HG02938 (cell line): Measurements from ENCODE around the gene RTN4R.

ENCODE experiments used
- ATAC-seq: cut with Tn5 transposase; IDR thresholded peaks from one replicate; pipeline ENCODE4 v1.9.1; 2021; ENCODE audit warnings: mild to moderate bottlenecking, moderate library complexity; ENCODE audit not compliant: unreplicated experiment

The RTN4R gene

GRCh38 chr22:20258584-20259326 lies 9.4 kb downstream of the RTN4R start:
- ATAC-seq: no peak

- ATAC-seq: no peak
Measured at GRCh38 chr22:20258021-20258299, 10.2 kb downstream of the RTN4R start.

- ATAC-seq: no peak
Measured at GRCh38 chr22:20257212-20258020, 10.7 kb downstream of the RTN4R start.

- ATAC-seq: no peak
Measured at GRCh38 chr22:20256551-20257211, 11.4 kb downstream of the RTN4R start.

GRCh38 chr22:20256027-20256426 lies 12.1 kb downstream of the RTN4R start:
- no peak for ATAC-seq

- no peak for ATAC-seq
Measured at GRCh38 chr22:20254975-20255946, 12.9 kb downstream of the RTN4R start.

DNA sequence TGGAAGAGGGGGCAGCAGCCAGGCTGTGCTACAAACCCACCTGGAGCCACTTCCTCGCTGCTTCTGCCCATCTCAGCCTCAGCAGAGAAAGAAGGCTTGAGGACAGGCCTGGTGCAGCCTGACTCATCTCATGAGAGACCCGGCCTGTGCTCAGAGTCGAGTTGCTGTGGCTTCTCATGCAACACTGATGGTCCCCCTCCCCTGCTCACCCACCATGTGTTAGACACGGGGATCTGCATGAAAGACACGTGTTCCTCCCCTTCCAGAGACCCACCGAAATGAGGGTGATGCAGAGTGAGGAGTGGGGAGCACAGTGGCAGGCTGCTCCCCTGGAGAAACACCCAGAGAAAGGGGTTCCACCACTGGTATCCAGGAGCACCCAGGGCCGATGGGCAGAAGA lies 15.0 kb downstream of the RTN4R start:
- ATAC-seq: no peak

- ATAC-seq: no peak
Measured at GRCh38 chr22:20251981-20252380, 16.1 kb downstream of the RTN4R start.

- ATAC-seq: no peak
Measured at GRCh38 chr22:20251491-20251890, 16.6 kb downstream of the RTN4R start.

GRCh38 chr22:20249797-20250354 lies 18.2 kb downstream of the RTN4R start:
- no peak for ATAC-seq

- no peak for ATAC-seq
Measured at GRCh38 chr22:20248461-20248978, 19.6 kb downstream of the RTN4R start.

DNA sequence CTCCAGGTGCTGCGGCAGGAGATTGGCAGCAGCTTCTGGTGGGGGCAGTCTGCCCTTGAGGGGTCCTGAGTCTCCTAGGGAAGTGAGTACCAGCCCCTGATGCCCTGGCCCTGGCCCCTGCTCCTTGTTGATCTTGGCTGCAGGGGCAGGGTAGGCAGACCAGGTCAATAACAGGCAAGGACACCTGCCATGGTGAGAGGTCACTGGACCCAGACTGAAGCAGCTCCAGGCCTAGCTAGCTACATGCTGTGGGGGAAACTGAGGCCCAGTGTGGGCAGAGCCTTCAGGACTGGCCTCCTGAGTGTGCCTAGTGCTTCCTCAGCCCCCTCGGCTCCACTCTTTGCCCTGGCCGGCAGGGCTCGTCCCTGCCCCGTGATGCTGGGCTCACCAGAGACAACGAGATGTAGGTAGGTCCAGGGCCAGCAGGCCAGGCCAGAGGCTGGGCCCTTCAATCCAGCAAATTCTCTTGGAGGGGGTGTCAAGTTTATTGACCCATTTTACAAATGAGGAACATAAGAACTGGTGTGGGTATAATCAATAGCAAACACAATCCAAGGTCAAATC lies 20.4 kb downstream of the RTN4R start:
- ATAC-seq: no peak

DNA sequence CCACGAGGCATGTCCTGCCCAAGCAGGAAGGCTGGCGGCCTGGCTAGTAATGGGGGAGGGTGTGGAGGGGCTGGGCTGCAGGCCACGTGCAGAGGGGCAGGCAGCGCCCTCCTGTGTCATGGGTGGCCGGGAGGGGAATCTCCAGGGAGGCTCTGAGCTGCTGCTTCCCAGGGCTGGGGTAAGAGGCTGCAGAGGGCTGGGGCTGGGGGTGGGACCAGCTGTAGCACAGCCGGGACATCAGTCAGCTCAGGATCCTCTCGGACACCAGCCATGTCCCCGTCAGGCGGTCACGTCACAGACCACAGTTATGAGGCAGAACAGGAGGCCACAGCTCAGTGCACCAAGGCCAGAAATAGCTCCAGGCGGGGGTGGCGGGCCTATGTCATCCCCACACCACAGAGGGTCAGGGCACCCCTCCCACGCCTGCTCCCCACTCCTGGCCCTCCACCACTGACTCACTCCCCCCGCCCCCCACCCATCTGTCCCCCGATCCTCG lies 21.1 kb downstream of the RTN4R start:
- ATAC-seq: peak; percentile 47

GRCh38 chr22:20246368-20247009 lies 21.6 kb downstream of the RTN4R start:
- no peak for ATAC-seq

DNA sequence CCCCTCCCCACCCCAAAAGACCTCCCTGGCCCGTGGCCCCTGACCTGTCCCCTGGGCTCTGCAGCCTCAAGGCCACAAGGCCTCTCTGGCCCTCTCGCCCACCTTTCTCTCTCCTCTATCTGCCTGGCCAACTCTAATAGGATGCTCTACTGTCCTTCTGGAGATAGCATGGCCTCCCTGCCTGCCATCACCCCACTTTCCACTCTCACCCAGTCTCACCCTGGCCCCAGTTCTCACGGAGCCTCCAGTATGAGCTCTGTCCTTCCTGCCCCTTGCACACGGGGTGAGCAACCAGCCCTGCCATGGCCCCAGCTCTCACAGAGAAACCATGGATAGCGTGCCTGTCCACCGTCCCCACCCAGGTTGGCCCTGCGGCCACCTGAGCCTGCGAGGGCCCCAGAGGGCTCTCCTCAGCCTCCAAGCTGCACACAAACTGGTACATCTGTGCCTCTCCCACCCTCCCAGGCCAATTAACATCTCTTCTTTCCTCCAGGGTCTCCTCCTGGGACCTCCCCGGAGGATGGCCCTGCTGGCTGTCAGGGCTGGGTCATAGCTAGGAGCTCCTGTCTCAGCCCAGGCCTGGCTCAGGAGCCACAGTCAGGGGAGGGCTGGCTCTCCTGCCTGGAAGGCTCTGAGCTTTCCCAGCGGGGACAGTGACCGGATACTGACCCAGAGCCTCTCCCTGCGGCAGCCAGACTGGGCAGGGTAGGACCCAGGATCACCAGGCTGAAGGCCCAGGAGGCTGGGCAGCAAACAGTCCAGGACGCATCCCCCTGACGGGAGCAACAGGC lies 22.3 kb downstream of the RTN4R start:
- no peak for ATAC-seq

DNA sequence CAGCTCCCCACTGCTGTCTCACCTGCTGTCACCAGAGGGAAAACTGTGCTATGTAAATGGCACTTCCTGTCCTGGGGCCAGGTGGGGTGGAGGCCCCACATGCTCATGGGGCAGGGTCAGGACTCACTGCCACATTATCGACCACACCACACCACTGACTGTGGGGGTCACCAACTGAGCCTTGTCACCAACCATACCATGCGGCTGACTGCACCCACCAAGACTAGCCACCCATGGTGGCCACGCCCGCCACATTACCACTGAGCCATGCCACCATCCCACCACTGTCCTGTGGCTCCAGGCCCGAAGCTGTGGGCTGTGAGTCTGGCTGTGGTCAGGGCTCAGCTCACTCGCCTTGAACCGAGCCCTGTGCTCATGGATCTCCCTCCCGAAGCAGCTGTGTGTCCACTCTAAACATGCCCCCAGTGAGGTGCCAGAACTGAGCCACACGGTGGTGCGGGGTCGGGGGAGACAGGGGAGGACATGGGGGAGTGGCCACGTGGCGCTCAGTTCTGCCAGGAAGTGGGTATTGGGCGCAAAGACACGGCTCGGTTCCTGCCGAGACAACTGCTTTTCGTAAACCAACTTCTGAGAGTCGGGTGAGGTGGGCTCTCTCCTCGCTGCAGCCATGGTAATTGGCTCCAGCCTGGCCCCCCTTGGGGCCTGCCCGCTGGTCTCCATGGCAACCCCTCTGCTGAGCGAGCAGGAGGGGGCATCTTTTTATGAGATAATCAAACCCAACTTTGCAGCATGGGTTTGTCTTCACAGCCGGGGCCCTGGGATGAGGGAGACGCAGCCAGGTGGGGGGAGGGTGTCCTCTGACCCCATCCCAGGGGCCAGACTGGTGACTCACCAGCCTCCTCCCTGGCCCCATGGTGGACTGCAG lies 23.2 kb downstream of the RTN4R start:
- no peak for ATAC-seq

DNA sequence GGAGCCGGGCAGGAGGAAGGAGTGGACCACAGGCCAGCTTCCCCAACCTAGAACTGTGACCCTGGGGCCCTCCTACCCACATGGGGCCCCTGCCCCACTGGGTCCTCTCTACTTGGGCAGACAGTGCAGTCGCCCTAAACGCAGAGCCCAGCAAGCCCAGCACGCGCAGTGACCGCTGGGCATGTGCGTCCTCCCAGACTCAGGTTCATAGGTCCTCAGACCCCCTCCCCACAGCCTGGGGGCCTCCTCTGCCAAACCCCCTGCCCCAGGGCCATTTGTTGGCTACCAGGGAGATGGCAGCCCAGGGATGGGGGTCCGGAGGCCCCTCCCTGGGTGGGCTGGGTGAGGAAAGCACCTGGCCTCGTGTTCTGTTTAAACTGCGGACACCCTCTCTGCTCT lies 23.9 kb downstream of the RTN4R start:
- no peak for ATAC-seq
